ENCODE results near the gene TNNI3K.

- TF ChIP-seq EZH2phosphoT487 (IDR thresholded peaks at IDR 0.05; ENCODE audit: low read length): no peak
- TF ChIP-seq, protein P1, sequence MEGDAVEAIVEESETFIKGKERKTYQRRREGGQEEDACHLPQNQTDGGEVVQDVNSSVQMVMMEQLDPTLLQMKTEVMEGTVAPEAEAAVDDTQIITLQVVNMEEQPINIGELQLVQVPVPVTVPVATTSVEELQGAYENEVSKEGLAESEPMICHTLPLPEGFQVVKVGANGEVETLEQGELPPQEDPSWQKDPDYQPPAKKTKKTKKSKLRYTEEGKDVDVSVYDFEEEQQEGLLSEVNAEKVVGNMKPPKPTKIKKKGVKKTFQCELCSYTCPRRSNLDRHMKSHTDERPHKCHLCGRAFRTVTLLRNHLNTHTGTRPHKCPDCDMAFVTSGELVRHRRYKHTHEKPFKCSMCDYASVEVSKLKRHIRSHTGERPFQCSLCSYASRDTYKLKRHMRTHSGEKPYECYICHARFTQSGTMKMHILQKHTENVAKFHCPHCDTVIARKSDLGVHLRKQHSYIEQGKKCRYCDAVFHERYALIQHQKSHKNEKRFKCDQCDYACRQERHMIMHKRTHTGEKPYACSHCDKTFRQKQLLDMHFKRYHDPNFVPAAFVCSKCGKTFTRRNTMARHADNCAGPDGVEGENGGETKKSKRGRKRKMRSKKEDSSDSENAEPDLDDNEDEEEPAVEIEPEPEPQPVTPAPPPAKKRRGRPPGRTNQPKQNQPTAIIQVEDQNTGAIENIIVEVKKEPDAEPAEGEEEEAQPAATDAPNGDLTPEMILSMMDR (IDR thresholded peaks at IDR 0.05; ENCODE audit: low read length): no peak
Measured at GRCh38 chr1:74465193-74465681, 230.1 kb downstream of the TNNI3K start.
